Neural cell (in vitro differentiated cells): ENCODE results near the gene SLC7A8.

Experiments
- CTCF ChIP-seq: fragments of 450-650 bp; IDR thresholded peaks from 2 replicates; pipeline ENCODE4 v1.5.1; 2014; ENCODE audit warnings: antibody characterized with exemption, mild to moderate bottlenecking, moderate library complexity; ENCODE audit not compliant: poor library complexity, severe bottlenecking
- EP300 ChIP-seq: fragments of 450-650 bp; conservative IDR thresholded peaks from 2 replicates; pipeline ENCODE4 v1.6.1; 2014; ENCODE audit warnings: antibody characterized with exemption, mild to moderate bottlenecking, moderate library complexity; ENCODE audit not compliant: poor library complexity, severe bottlenecking
- SMC3 ChIP-seq: fragments of 450-650 bp; conservative IDR thresholded peaks from 2 replicates; pipeline ENCODE4 v1.6.1; 2014; ENCODE audit warnings: antibody characterized with exemption, mild to moderate bottlenecking, moderate library complexity; ENCODE audit not compliant: poor library complexity

GRCh38 chr14:23093526-23093925 is 89.9 kb downstream of the SLC7A8 start:
- TF ChIP-seq EP300, result no peak
- no peak for TF ChIP-seq CTCF
- TF ChIP-seq SMC3, result no peak
